HG03520 (cell line): ENCODE data around the gene CHAT.

Source experiments
- ATAC-seq: cut with Tn5 transposase; IDR thresholded peaks from one replicate; pipeline ENCODE4 v1.9.1; 2021; ENCODE audit warnings: mild to moderate bottlenecking, moderate library complexity; ENCODE audit not compliant: unreplicated experiment

Gene CHAT

GRCh38 chr10:49596836-49597235 lies 17.0 kb upstream of the CHAT start:
- ATAC-seq, result no peak

GRCh38 chr10:49597426-49598163 lies 16.2 kb upstream of the CHAT start:
- ATAC-seq, result no peak

GRCh38 chr10:49598164-49598856 lies 15.5 kb upstream of the CHAT start:
- ATAC-seq, result no peak

GRCh38 chr10:49598986-49599385 lies 14.9 kb upstream of the CHAT start:
- no peak for ATAC-seq

GRCh38 chr10:49599546-49599945 lies 14.3 kb upstream of the CHAT start:
- ATAC-seq, result no peak

- ATAC-seq, result no peak
Observed at GRCh38 chr10:49600046-49600445, 13.8 kb upstream of the CHAT start.

GRCh38 chr10:49600781-49601400 lies 12.9 kb upstream of the CHAT start:
- no peak for ATAC-seq

GRCh38 chr10:49601857-49602256 lies 12.0 kb upstream of the CHAT start:
- ATAC-seq, result no peak

GRCh38 chr10:49602380-49603023 lies 11.3 kb upstream of the CHAT start:
- no peak for ATAC-seq

GRCh38 chr10:49605216-49605938 lies 8.5 kb upstream of the CHAT start:
- ATAC-seq, result no peak

GRCh38 chr10:49605939-49606509 lies 7.8 kb upstream of the CHAT start:
- no peak for ATAC-seq

- ATAC-seq, result peak; percentile 87
Observed at GRCh38 chr10:49606981-49607535, 6.8 kb upstream of the CHAT start.

GRCh38 chr10:49608166-49609005 lies 5.5 kb upstream of the CHAT start:
- no peak for ATAC-seq

- ATAC-seq, result no peak
Observed at GRCh38 chr10:49609006-49609282, 4.9 kb upstream of the CHAT start.

- ATAC-seq, result no peak
Observed at GRCh38 chr10:49609283-49610113, 4.3 kb upstream of the CHAT start.

- no peak for ATAC-seq
Observed at GRCh38 chr10:49610114-49610457, 3.8 kb upstream of the CHAT start, which contains the start of gene SLC18A3. SLC18A3 (plus strand) TSS chr10:49610310; CDS start chr10:49610741, 431 bp downstream.

GRCh38 chr10:49610458-49611165 lies 3.2 kb upstream of the CHAT start:
- ATAC-seq, result no peak

GRCh38 chr10:49611166-49611815 lies 2.5 kb upstream of the CHAT start:
- no peak for ATAC-seq
